PC-3 (cell line): ENCODE data around the gene COL9A2. TPM values are rescaled to one million over a fixed set of nuclear protein-coding genes. Genes with fewer than 3 reads are reported as not detected.

Experiments
- ATAC-seq: fragments of 200-7000 bp; cut with Tn5 transposase; 2 replicates; pipeline ENCODE4 v1.9.1; 2020; ENCODE audit warnings: mild to moderate bottlenecking, moderate library complexity
- Bru-seq: library from RNA; stranded (reverse); fragments of 400-500 nt; gene quantifications from one replicate; lab custom pipeline; 2021; lab: Mats Ljungman, UMichigan
- BruChase-seq, 2 experiments: library from RNA; stranded (reverse); fragments of 400-500 nt; gene quantifications; one replicate each; lab custom pipeline; 2021; lab: Mats Ljungman, UMichigan
- BruUV-seq: library from RNA; stranded (reverse); fragments of 400-500 nt; replicated peaks from 2 replicates; lab custom pipeline; 2021; lab: Mats Ljungman, UMichigan
- CTCF ChIA-PET: fragments of 300-600 bp; sonication (Branson Sonifier 250); formaldehyde crosslinking; loops from one replicate; lab custom pipeline; 2022; ENCODE audit warnings: antibody characterized with exemption; lab: Charles Lee
- POLR2A ChIA-PET: fragments of 300-600 bp; sonication (Branson Sonifier 250); formaldehyde crosslinking; loops from one replicate; lab custom pipeline; 2022; ENCODE audit warnings: antibody characterized with exemption; ENCODE audit not compliant: unreplicated experiment; lab: Charles Lee
- DNase-seq: peaks from one replicate; pipeline ENCODE4 v3.0.0-alpha.2; 2015
- H2AFZ ChIP-seq: fragments of 300-600 bp; sonication (generic); 2 replicates; pipeline ENCODE4 v1.6.0; 2016; ENCODE audit warnings: antibody characterized with exemption, low read length
- H3F3A ChIP-seq: fragments of 300-600 bp; sonication (generic); one replicate; pipeline ENCODE4 v1.6.0; 2017; ENCODE audit warnings: antibody characterized with exemption, low read length, control low read depth, mild to moderate bottlenecking; ENCODE audit not compliant: unreplicated experiment
- H3K27ac ChIP-seq: fragments of 300-600 bp; sonication (generic); 2 replicates; pipeline ENCODE4 v1.5.1; 2016; ENCODE audit warnings: mild to moderate bottlenecking, low read length
- H3K27me3 ChIP-seq: fragments of 300-600 bp; sonication (generic); 2 replicates; pipeline ENCODE4 v1.6.1; 2016; ENCODE audit warnings: low read length, mixed read lengths
- H3K36me3 ChIP-seq: fragments of 300-600 bp; sonication (generic); 2 replicates; pipeline ENCODE4 v1.6.1; 2016; ENCODE audit warnings: low read depth, mixed run types, low read length, mixed read lengths
- H3K4me1 ChIP-seq: fragments of 300-600 bp; sonication (generic); 2 replicates; pipeline ENCODE4 v1.5.1; 2016; ENCODE audit warnings: low read length; ENCODE audit not compliant: insufficient read depth
- H3K4me2 ChIP-seq: fragments of 300-600 bp; sonication (generic); 2 replicates; pipeline ENCODE4 v1.6.0; 2016; ENCODE audit warnings: low read length
- H3K4me3 ChIP-seq: fragments of 300-600 bp; sonication (generic); 2 replicates; pipeline ENCODE4 v1.5.1; 2016; ENCODE audit warnings: mild to moderate bottlenecking, low read length, mixed read lengths
- H3K79me2 ChIP-seq: fragments of 300-600 bp; sonication (generic); 2 replicates; pipeline ENCODE4 v1.6.1; 2017; ENCODE audit warnings: low read length, mixed read lengths
- H3K9ac ChIP-seq: fragments of 300-600 bp; sonication (generic); 2 replicates; pipeline ENCODE4 v1.6.0; 2016; ENCODE audit warnings: mild to moderate bottlenecking, low read length
- H3K9me2 ChIP-seq: fragments of 300-600 bp; sonication (generic); replicated peaks from 2 replicates; pipeline ENCODE4 v1.6.1; 2016; ENCODE audit warnings: mixed run types, low read length, mixed read lengths
- H3K9me3 ChIP-seq: fragments of 300-600 bp; sonication (generic); 2 replicates; pipeline ENCODE4 v1.6.1; 2016; ENCODE audit warnings: low read length, mixed read lengths
- H4K20me1 ChIP-seq: fragments of 300-600 bp; sonication (generic); 2 replicates; pipeline ENCODE4 v1.6.1; 2016; ENCODE audit warnings: low read length, mixed read lengths
- EZH2 ChIP-seq: fragments of 300-600 bp; sonication (generic); IDR thresholded peaks from one replicate; pipeline ENCODE4 v1.6.1; 2017; ENCODE audit warnings: antibody characterized with exemption, mild to moderate bottlenecking, low read length; ENCODE audit not compliant: unreplicated experiment
- EZH2phosphoT487 ChIP-seq: fragments of 300-600 bp; sonication (generic); IDR thresholded peaks from 2 replicates; pipeline ENCODE4 v1.6.1; 2018; ENCODE audit warnings: mild to moderate bottlenecking, antibody characterized with exemption, low read length, borderline replicate concordance
- intact Hi-C: fragments of 100-400 bp; cut with micrococcal nuclease; formaldehyde crosslinking; loops from 2 replicates; pipeline ENCODE4 v1.9.0; 2023
- long read RNA-seq: library from polyadenylated mRNA; unstranded; transcript quantifications from one replicate; pipeline ENCODE4 v2.0.0, GENCODE V29; 2021; ENCODE audit not compliant: unreplicated experiment
- total RNA-seq: library from RNA; depleted of rRNA; stranded (reverse); fragments of >200 nt; gene quantifications from 2 replicates; pipeline ENCODE4 v1.2.3, GENCODE V29; 2014; rRNA removed
- TF ChIP-seq, protein P1 (sequence below): fragments of 300-600 bp; sonication (generic); conservative IDR thresholded peaks from 2 replicates; pipeline ENCODE4 v1.5.1; 2017; ENCODE audit warnings: antibody characterized with exemption, low read depth, mild to moderate bottlenecking, low read length

The COL9A2 gene
- total RNA-seq (4.4 and 7.0 TPM in 2 replicates), Bru-seq, nascent RNA (percentile 24 among the genes with signal in this experiment), BruChase-seq, experiment 1, labeled RNA remaining after a 6-hour chase (percentile 26 among the genes with signal in this experiment), BruChase-seq, experiment 2, labeled RNA remaining after a 2-hour chase (percentile 24 among the genes with signal in this experiment)
- long read RNA-seq, partial matches to known transcripts, result 3 of 10 reads
- long read RNA-seq, other reads (novel, unspliced or antisense), result 4 of 10 reads

DNA sequence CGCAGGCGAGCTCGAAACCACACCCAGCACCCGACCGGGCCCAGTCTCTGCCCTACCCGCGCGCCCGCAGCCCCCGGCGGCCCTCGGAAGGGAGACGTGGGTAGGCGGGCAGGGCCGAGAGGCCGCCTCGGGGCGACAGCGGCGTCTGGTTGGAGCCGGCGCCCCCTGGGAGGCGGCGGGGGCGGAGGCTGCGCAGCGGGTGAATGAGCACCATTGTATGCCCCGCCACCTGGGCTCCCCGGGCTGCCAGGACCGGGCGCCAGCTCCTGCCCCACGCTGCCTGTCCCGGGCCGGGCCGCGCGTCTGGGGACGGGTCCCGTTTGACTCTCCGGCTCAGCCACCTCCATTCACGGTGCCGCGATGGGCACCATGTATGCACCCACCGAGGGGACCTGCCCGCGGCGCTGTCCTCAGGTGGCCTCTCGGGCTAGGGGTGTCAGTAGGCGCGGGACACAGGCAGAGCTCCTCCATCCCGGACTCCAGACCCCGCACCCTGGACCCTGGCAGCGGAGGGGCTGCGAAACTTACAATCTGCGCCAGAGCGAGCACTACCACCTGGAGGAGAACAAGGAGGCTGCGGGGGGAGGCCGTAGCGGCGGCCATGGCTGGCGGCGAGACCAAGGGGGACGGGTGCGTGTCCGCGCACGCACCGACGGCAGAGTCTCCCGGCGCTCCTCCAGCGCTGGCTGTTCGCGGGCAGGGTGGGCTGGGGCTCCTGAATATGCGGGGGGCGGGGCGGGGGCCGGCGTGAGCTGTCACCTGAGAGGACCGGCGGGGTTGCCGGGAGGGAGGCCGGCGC lies at the start of gene COL9A2:
Gene COL9A2 (minus strand): TSS at position 692 of the 799 bp plus-strand sequence. CDS start 89 bp downstream, at position 603.
- no peaks in the 10 kb centered on the region for H3K79me2 ChIP-seq
- BruUV-seq, result no TSS peak
- peak within 1 kb of the TSS; percentile 87 for H3K4me3 ChIP-seq
- intact Hi-C loops, result loop anchor here (5.0 kb wide), 1 partner anchor 174 kb away; no protein-coding TSS in a partner anchor
- ChIA-PET CTCF (interaction anchor here (0.9 to 1.3 kb wide), 2 partner anchors 22 to 88 kb away, joined by 3 read pairs; no protein-coding TSS in a partner anchor), POLR2A (no interaction called here)
- TF ChIP-seq EZH2phosphoT487 (no peak), EZH2 (no peak)
- TF ChIP-seq, protein P1, sequence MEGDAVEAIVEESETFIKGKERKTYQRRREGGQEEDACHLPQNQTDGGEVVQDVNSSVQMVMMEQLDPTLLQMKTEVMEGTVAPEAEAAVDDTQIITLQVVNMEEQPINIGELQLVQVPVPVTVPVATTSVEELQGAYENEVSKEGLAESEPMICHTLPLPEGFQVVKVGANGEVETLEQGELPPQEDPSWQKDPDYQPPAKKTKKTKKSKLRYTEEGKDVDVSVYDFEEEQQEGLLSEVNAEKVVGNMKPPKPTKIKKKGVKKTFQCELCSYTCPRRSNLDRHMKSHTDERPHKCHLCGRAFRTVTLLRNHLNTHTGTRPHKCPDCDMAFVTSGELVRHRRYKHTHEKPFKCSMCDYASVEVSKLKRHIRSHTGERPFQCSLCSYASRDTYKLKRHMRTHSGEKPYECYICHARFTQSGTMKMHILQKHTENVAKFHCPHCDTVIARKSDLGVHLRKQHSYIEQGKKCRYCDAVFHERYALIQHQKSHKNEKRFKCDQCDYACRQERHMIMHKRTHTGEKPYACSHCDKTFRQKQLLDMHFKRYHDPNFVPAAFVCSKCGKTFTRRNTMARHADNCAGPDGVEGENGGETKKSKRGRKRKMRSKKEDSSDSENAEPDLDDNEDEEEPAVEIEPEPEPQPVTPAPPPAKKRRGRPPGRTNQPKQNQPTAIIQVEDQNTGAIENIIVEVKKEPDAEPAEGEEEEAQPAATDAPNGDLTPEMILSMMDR, result no peak
- H3K27me3 ChIP-seq, result no peaks in the 10 kb centered on the region
- ATAC-seq (peak; percentile 67), DNase-seq (peak; percentile 45)
- H3K27ac ChIP-seq, result no peak within 1 kb of the TSS
- H3K9me2 ChIP-seq, result no peaks in the 10 kb centered on the region
- peak within 1 kb of the TSS; percentile 98 for H3K4me2 ChIP-seq
- no peaks in the 10 kb centered on the region for H3K4me1 ChIP-seq
- no peaks in the 10 kb centered on the region for H3K9me3 ChIP-seq
- H2AFZ ChIP-seq, result peak within 1 kb of the TSS; percentile 100
- H3K9ac ChIP-seq, result peak within 1 kb of the TSS; percentile 37
- H3K36me3 ChIP-seq, result no peaks in the 10 kb centered on the region
- H4K20me1 ChIP-seq, result no peaks in the 10 kb centered on the region
- H3F3A ChIP-seq, result no peaks in the 10 kb centered on the region

DNA sequence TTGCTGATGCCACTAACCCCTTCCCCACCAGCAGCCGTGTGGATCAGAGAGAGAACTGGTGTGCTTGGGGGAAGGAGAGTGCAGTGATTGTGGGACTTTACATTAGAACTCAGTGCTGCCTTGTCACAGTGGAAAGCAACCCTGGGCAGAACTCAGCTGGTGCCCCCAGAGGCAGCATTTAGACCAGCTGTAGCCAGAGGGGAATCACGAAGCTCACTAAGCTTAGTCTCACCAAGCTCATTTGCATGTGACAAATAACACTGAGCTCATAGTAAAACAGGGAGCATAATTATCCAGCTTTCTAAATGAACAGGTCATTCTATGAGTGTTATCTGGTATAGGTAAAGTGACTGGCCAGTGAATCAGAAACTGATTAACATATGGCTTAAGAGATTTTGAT lies 46.6 kb upstream of the COL9A2 start:
- no peak overlapping the region for H3K27ac ChIP-seq
- H3K36me3 ChIP-seq, result no peaks in the 10 kb centered on the region
- BruUV-seq, result no TSS peak
- no peaks in the 10 kb centered on the region for H3K4me1 ChIP-seq
- H3K9ac ChIP-seq, result no peak overlapping the region
- CTCF ChIA-PET, result no interaction called here
- no peak overlapping the region for H3K4me3 ChIP-seq
- H3K27me3 ChIP-seq, result no peaks in the 10 kb centered on the region
- H3K9me2 ChIP-seq, result no peaks in the 10 kb centered on the region
- no peaks in the 10 kb centered on the region for H3K79me2 ChIP-seq
- no peaks in the 10 kb centered on the region for H4K20me1 ChIP-seq
- no peaks in the 10 kb centered on the region for H3F3A ChIP-seq
- H2AFZ ChIP-seq, result no peak overlapping the region
- no peak overlapping the region for H3K4me2 ChIP-seq
- intact Hi-C loops, result no loop called here
- POLR2A ChIA-PET, result interaction anchor here (1.0 kb wide), 1 partner anchor 10 kb away, joined by 3 read pairs; the partner anchor contains the start of gene SMAP2
- TF ChIP-seq EZH2phosphoT487 (no peak), EZH2 (no peak)
- TF ChIP-seq, protein P1, result no peak; the same call in 1 of the 2 replicates
- H3K9me3 ChIP-seq, result no peaks in the 10 kb centered on the region
- ATAC-seq (peak; percentile 45), DNase-seq (no peak)
